Body of pancreas (tissue), 4 donors: ENCODE results near the gene CPM. TPM values are rescaled to one million over a fixed set of nuclear protein-coding genes. Genes with fewer than 3 reads are reported as not detected.

Experiments
- ATAC-seq: fragments of 150-250 bp; one replicate; pipeline ENCODE4 v1.9.1; 2016
- DNase-seq, 4 donors: peaks; one replicate each; pipeline ENCODE4 v3.0.0-alpha.2; 2019
- H3K27ac ChIP-seq, 4 donors: fragments of 200-600 bp; sonication (generic); 1 replicate in 3 of 4; 2 replicates in 1 of 4; pipeline versions ENCODE4 v1.5.1 to v1.6.1; 2016 to 2019; ENCODE audit warnings: mild to moderate bottlenecking in 1 of 4, mixed read lengths in 1 of 4, moderate library complexity in 1 of 4
- H3K27me3 ChIP-seq, 2 donors: fragments of 200-600 bp; sonication (generic); one replicate each; pipeline ENCODE4 v1.6.0; 2016; ENCODE audit warnings: mild to moderate bottlenecking in 1 of 2
- H3K36me3 ChIP-seq, 2 donors: fragments of 200-600 bp; sonication (generic); replicated peaks in 1 of 2; 2 replicates each; pipeline ENCODE4 v1.5.1; 2016; ENCODE audit warnings: low read depth in 2 of 2; ENCODE audit not compliant: insufficient read depth in 1 of 2
- H3K4me1 ChIP-seq: fragments of 200-600 bp; sonication (generic); one replicate; pipeline ENCODE4 v1.6.0; 2016
- H3K4me3 ChIP-seq, 2 donors: fragments of 200-600 bp; sonication (generic); 1 replicate in 1 of 2; 2 replicates in 1 of 2; pipeline ENCODE4 v1.5.1; 2016 to 2019
- H3K9me3 ChIP-seq, 3 donors: fragments of 200-600 bp; sonication (generic); 1 replicate in 2 of 3; 2 replicates in 1 of 3; pipeline ENCODE4 v1.5.1; 2016
- POLR2A ChIP-seq, 3 donors: fragments of 450-650 bp; IDR thresholded peaks; one replicate each; pipeline ENCODE4 v1.6.1; 2016; ENCODE audit warnings: antibody characterized with exemption in 3 of 3, mild to moderate bottlenecking in 2 of 3
- WGBS, 2 donors: methylation state at CpG; one replicate each; pipeline ENCODE4 v1.1.5; 2017; 5-methylcytosine and 5-hydroxymethylcytosine counted together
- intact Hi-C: fragments of 100-400 bp; cut with DNase I; formaldehyde crosslinking; loops from one replicate; pipeline ENCODE4 v1.15.1; 2023
- total RNA-seq, 2 donors: library from RNA; depleted of rRNA; stranded (reverse); fragments of >200 nt; gene quantifications; one replicate each; pipeline ENCODE4 v1.1.0, GENCODE V29; 2016
- TF ChIP-seq, protein P1 (sequence below), 7 experiments: fragments of 450-650 bp in 4 of 7; fragments of 200-600 bp in 3 of 7; sonication (generic) in 3 of 7; IDR thresholded peaks; one replicate each; pipeline ENCODE4 v1.5.1; 2016 to 2019; ENCODE audit warnings: antibody characterized with exemption in 7 of 7

CPM gene
- total RNA-seq, 2 donors from 2014 or later, result 34.6 to 35.0 TPM

DNA sequence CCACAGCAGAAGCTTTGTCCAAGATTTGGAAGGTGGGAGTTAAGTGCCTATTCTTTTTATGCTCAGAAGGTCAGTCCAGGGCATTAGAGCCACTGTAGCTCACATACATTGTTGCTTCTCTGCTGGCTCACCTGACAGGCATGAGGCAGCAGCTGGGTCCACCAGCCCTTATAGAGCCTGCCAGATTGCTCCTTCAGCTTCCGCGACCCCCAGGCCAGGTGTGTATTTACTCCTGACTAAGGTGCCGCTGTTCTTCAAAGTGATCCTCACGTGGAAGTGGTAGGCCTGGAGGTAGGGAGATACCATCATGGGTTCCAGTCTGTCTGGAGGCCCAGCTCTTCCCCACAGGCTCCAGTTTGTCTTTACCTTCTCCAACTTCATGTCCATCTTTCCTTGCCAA is 17.5 kb upstream of the CPM start:
- TF ChIP-seq POLR2A (IDR thresholded peaks at IDR 0.05), result no peak
- TF ChIP-seq, protein P1, sequence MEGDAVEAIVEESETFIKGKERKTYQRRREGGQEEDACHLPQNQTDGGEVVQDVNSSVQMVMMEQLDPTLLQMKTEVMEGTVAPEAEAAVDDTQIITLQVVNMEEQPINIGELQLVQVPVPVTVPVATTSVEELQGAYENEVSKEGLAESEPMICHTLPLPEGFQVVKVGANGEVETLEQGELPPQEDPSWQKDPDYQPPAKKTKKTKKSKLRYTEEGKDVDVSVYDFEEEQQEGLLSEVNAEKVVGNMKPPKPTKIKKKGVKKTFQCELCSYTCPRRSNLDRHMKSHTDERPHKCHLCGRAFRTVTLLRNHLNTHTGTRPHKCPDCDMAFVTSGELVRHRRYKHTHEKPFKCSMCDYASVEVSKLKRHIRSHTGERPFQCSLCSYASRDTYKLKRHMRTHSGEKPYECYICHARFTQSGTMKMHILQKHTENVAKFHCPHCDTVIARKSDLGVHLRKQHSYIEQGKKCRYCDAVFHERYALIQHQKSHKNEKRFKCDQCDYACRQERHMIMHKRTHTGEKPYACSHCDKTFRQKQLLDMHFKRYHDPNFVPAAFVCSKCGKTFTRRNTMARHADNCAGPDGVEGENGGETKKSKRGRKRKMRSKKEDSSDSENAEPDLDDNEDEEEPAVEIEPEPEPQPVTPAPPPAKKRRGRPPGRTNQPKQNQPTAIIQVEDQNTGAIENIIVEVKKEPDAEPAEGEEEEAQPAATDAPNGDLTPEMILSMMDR (IDR thresholded peaks at IDR 0.05), result no peak
- Histone ChIP-seq H3K27ac (no peak overlapping the region), H3K4me1 (peaks cover 7% of the 10 kb centered on the region), H3K9me3 (no peaks in the 10 kb centered on the region), H3K36me3 (no peaks in the 10 kb centered on the region), H3K27me3 (no peaks in the 10 kb centered on the region), H3K4me3 (no peak overlapping the region)
- WGBS, 2 donors, result 92 to 95% methylated on average over 2 to 4 of the region's 4 CpGs
- no peak for ATAC-seq
- no peak for DNase-seq
- intact Hi-C loops, result no loop called here

DNA sequence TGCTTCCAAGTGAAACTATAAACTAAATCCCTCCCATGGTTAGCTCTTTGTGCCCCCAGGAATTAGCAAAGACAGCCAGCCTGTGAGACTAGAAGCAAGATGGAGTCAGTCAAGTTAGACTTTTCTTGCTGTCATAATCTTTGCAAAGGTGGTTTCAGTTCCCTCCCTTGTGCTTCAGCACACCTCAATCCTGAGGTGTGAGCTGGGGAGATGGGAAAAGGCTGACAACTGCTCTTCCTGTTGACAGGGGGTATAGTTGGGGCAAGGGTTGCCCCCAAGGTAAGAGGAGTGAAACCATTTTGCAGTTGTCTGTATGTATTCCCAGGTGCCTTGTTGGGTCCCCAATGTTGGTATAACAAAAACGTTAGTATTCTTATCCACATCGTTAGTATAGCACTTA is 12.3 kb upstream of the CPM start:
- TF ChIP-seq, protein P1 (IDR thresholded peaks at IDR 0.05), result no peak
- TF ChIP-seq POLR2A (IDR thresholded peaks at IDR 0.05), result no peak
- 85% methylated on average over 2 of the region's 2 CpGs for WGBS, 2 donors
- Histone ChIP-seq H3K4me1 (peaks cover 29% of the 10 kb centered on the region), H3K27ac (no peak overlapping the region), H3K27me3 (no peaks in the 10 kb centered on the region), H3K36me3 (no peaks in the 10 kb centered on the region), H3K9me3 (no peaks in the 10 kb centered on the region), H3K4me3 (no peak overlapping the region)
- DNase-seq (no peak), ATAC-seq (no peak)
- intact Hi-C loops, result no loop called here

DNA sequence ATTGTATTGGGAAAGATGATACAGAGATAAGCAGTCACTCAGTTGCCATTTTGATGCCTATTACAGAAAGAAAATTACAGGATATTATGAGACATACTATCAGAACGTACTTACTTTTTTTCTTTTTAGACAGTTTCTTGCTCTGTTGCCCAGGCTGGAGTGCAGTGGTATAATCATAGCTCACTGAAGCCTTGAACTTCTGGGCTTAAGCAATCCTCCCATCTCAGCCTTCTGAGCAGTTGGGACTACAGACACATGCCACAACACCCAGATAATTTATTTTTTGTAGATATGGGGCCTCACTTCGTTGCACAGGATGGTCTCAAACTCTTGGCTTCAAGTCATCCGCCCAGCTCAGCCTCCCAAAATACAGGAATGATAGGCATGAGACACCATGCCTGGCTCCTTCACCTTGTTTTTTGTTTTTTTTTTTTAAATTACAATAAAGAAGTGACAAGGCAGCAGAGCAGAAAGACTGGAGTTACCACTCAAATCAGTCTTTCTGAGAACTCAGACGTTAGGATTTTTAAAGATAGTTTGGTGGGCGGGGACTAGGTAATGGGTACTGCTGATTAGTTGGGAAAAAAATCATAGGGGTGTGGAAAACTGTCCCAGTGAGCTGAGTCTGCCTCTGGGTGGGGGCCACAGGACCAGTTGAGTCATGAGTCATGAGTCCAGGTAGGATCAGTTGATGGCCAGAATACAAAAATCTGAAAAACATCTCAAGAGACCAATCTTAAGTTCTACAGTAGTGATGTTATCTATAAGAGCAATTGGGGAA is 11.5 kb upstream of the CPM start:
- 57% methylated on average over 5 of the region's 5 CpGs for WGBS, 2 donors
- DNase-seq (no peak), ATAC-seq (no peak)
- peaks cover 29% of the 10 kb centered on the region for H3K4me1 ChIP-seq
- no peaks in the 10 kb centered on the region for H3K9me3 ChIP-seq
- H3K4me3 ChIP-seq, result no peak overlapping the region
- H3K36me3 ChIP-seq, result no peaks in the 10 kb centered on the region
- TF ChIP-seq POLR2A (IDR thresholded peaks at IDR 0.05), result no peak
- TF ChIP-seq, protein P1 (IDR thresholded peaks at IDR 0.05), result no peak
- no peak overlapping the region for H3K27ac ChIP-seq
- no peaks in the 10 kb centered on the region for H3K27me3 ChIP-seq
- intact Hi-C loops, result no loop called here

DNA sequence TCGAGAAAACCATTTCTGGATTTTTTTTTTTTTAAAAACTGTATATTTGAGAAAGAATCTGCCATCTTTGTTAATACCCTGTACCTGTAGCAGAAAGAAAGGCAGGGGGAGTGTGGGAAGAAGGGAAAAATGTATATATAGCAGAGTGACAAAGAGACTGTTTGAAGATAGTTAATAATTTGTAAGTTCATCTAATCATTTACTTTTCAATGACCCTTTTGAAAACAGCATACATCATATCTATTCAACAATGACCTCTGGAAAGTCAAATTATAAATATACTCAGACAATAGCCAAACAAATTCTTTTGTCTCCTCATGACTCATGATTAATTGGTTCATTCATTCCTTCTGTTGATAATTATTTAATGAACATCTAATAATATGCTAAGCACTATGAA is 10.9 kb upstream of the CPM start:
- DNase-seq (no peak), ATAC-seq (no peak)
- peaks cover 29% of the 10 kb centered on the region for H3K4me1 ChIP-seq
- TF ChIP-seq POLR2A (IDR thresholded peaks at IDR 0.05), result no peak
- TF ChIP-seq, protein P1 (IDR thresholded peaks at IDR 0.05), result no peak
- intact Hi-C loops, result no loop called here
- no peaks in the 10 kb centered on the region for H3K9me3 ChIP-seq
- no peaks in the 10 kb centered on the region for H3K36me3 ChIP-seq
- no peaks in the 10 kb centered on the region for H3K27me3 ChIP-seq
- no peak overlapping the region for H3K4me3 ChIP-seq
- WGBS, 2 donors, result 31 to 45% methylated on average over 1 of the region's 1 CpG
- H3K27ac ChIP-seq, result no peak overlapping the region

DNA sequence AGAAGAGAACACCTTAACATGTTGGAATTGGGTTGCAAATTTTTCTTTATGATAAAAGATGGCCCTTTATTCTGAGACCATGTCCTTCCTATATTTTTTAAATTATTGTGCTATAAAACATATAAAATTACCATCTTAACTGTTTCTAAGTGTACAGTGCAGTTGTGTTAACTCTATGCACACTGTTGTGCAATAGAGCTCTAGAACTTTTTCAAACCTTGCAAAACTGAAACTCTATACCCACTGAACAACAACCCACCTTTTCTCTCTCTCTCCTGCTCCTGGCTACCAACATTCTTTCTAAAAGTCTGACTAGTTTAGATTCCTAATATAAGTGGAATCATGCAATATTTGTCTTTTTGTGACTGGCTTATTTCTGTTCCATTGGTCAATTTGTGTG is 7.8 kb upstream of the CPM start:
- Histone ChIP-seq H3K4me3 (no peak overlapping the region), H3K27ac (no peak overlapping the region), H3K27me3 (no peaks in the 10 kb centered on the region), H3K9me3 (no peaks in the 10 kb centered on the region), H3K36me3 (no peaks in the 10 kb centered on the region), H3K4me1 (peaks cover 46% of the 10 kb centered on the region)
- no peak for DNase-seq
- TF ChIP-seq, protein P1 (IDR thresholded peaks at IDR 0.05), result no peak
- TF ChIP-seq POLR2A (IDR thresholded peaks at IDR 0.05), result no peak
- intact Hi-C loops, result no loop called here
- no peak for ATAC-seq
